ENCODE results near the gene NACC1. TPM values are rescaled to one million over a fixed set of nuclear protein-coding genes. Genes with fewer than 3 reads are reported as not detected.

The NACC1 gene
- total and polyA plus RNA-seq, 2 donors from 2014 or later: 16.7 to 46.1 TPM

DNA sequence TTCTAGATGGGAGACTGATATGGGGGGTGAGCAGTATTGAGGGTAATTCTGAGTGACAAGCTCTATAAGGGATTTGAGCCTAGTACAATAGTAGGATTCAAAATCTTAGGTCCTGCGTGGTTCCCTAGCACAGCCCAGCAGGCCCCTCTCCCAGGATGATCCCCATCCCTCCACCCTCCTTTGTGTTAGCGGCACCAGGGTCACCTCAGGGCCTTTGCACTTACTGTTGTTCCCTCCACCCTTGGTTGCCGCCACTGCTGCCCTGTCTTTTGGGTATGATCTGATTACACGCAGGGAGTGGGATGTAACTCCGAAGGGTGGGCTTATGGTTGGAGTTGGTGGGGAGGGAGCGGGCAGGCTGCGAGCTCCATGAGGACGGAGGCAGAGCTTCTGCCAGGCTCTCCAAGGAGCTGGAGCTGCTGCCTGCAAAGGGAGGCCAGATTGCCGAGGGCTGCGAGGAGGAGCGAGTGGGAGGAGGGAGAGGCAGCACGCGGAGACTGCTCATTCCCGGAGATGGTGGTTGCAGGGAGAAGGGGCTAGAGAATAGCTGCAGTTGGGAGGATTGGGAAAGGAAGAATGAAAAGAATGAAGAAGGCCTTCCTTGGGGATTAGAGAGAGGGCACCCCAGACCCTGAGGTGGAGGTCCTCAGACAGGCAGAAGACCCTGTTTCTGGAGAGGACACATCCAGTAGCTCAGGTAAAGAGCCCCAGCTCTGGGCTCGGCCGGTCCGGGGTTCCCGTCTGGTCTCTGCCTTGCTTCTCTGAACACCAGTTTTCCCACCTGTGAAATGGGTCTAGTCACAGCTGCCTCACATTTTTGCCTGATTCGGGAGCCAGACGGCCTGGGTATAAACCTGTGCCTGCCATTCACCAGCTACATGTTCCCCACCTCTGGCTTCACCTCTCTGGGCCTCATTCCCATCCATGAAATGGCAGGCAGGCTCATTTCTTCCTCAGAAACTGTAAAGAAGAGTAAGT lies 5.2 kb downstream of the NACC1 start:
- intact Hi-C loops (cut with DNase I): no loop called here
- no peaks in the 10 kb centered on the region for H3K27me3 ChIP-seq (ENCODE audit: control insufficient read depth, insufficient read depth, low read length)
- H3K9ac ChIP-seq (ENCODE audit: low read length in 3 of 3): no peak overlapping the region
- H3K27ac ChIP-seq (ENCODE audit: low read depth in 2 of 2, low read length in 2 of 2): no peak overlapping the region
- FAIRE-seq: no peak
- DNase-seq: no peak
- TF ChIP-seq CTCF (IDR thresholded peaks at IDR 0.05; ENCODE audit: borderline replicate concordance, extremely low read depth, insufficient read depth): no peak
- no peak overlapping the region for H3K4me3 ChIP-seq (ENCODE audit: low read length in 3 of 3)
- peaks cover 0 to 3% (median 0%) of the 10 kb centered on the region in 3 donors for H3K36me3 ChIP-seq (ENCODE audit: control insufficient read depth in 2 of 3, insufficient read depth in 3 of 3, low read length in 3 of 3)
- no peaks in the 10 kb centered on the region for H3K9me3 ChIP-seq (ENCODE audit: control insufficient read depth in 2 of 3, insufficient read depth in 1 of 3, low read length in 3 of 3)
- peaks cover 2 to 24% (median 8%) of the 10 kb centered on the region in 3 donors for H3K4me1 ChIP-seq (ENCODE audit: control insufficient read depth in 2 of 3, insufficient read depth in 2 of 3, low read depth in 1 of 3, low read length in 3 of 3)

- Histone ChIP-seq H3K27me3 (ENCODE audit: control insufficient read depth, insufficient read depth, low read length) (no peaks in the 10 kb centered on the region), H3K4me1 (ENCODE audit: control insufficient read depth in 2 of 3, insufficient read depth in 2 of 3, low read depth in 1 of 3, low read length in 3 of 3) (peaks cover 0 to under 1% (median 0%) of the 10 kb centered on the region in 3 donors), H3K4me3 (ENCODE audit: low read length in 3 of 3) (no peak overlapping the region), H3K27ac (ENCODE audit: low read depth in 2 of 2, low read length in 2 of 2) (no peak overlapping the region), H3K9me3 (ENCODE audit: control insufficient read depth in 2 of 3, insufficient read depth in 1 of 3, low read length in 3 of 3) (no peaks in the 10 kb centered on the region), H3K9ac (ENCODE audit: low read length in 3 of 3) (no peak overlapping the region), H3K36me3 (ENCODE audit: control insufficient read depth in 2 of 3, insufficient read depth in 3 of 3, low read length in 3 of 3) (peaks cover 0 to 3% (median 0%) of the 10 kb centered on the region in 3 donors)
- intact Hi-C loops (cut with DNase I): no loop called here
- FAIRE-seq (no peak), DNase-seq (no peak)
- no peak for TF ChIP-seq CTCF (IDR thresholded peaks at IDR 0.05; ENCODE audit: borderline replicate concordance, extremely low read depth, insufficient read depth)
Measured at GRCh38 chr19:13127051-13127450, 9.0 kb downstream of the NACC1 start.

- H3K4me3 ChIP-seq (ENCODE audit: low read length in 3 of 3): no peak overlapping the region
- no peak for TF ChIP-seq CTCF (IDR thresholded peaks at IDR 0.05; ENCODE audit: borderline replicate concordance, extremely low read depth, insufficient read depth)
- no peak overlapping the region for H3K9ac ChIP-seq (ENCODE audit: low read length in 3 of 3)
- intact Hi-C loops (cut with DNase I): no loop called here
- no peaks in the 10 kb centered on the region for H3K4me1 ChIP-seq (ENCODE audit: control insufficient read depth in 2 of 3, insufficient read depth in 2 of 3, low read depth in 1 of 3, low read length in 3 of 3)
- H3K36me3 ChIP-seq (ENCODE audit: control insufficient read depth in 2 of 3, insufficient read depth in 3 of 3, low read length in 3 of 3): peaks cover 0 to 3% (median 0%) of the 10 kb centered on the region in 3 donors
- FAIRE-seq (no peak), DNase-seq (no peak)
- H3K27ac ChIP-seq (ENCODE audit: low read depth in 2 of 2, low read length in 2 of 2): no peak overlapping the region
- no peaks in the 10 kb centered on the region for H3K9me3 ChIP-seq (ENCODE audit: control insufficient read depth in 2 of 3, insufficient read depth in 1 of 3, low read length in 3 of 3)
- no peaks in the 10 kb centered on the region for H3K27me3 ChIP-seq (ENCODE audit: control insufficient read depth, insufficient read depth, low read length)
Measured at GRCh38 chr19:13127811-13128575, 9.9 kb downstream of the NACC1 start.

Measured in kidney (tissue), 14 donors.